Measurements from ENCODE around the gene GCDH. TPM values are rescaled to one million over a fixed set of nuclear protein-coding genes. Genes with fewer than 3 reads are reported as not detected.

The GCDH gene
- total and polyA plus RNA-seq, 2 donors (not counting 1 experiment from before 2014, with no cell fraction given), result 10.3 to 18.0 TPM

DNA sequence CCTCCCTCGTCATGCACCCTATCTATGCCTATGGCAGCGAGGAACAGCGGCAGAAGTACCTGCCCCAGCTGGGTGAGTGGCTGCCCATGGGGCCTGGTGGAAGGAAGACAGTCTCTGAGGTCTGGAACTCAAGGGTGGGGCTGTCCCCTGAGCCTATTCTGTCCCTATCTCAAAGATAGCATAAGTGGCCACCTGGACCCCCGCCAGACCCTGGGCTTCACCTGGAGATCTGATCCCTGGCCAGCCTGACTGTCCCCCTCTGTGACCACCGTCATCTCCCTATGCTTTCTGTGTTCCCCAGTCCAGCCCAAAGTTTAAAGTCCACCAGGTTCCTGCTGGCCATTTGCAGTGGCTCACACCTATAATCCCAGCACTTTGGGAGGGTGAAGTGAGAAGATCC is 2.6 kb downstream of the GCDH start:
- no peak overlapping the region for H3K9ac ChIP-seq (ENCODE audit: insufficient read depth, low read length)
- H3K4me2 ChIP-seq (ENCODE audit: extremely low read depth, insufficient read depth, low read length), result no peak overlapping the region
- no peaks in the 10 kb centered on the region for H3K9me3 ChIP-seq (ENCODE audit: control insufficient read depth, insufficient read depth, low read depth, low read length)
- no peaks in the 10 kb centered on the region for H4K20me1 ChIP-seq (ENCODE audit: control insufficient read depth, extremely low read depth, insufficient read depth, low read length)
- TF ChIP-seq EZH2 (IDR thresholded peaks at IDR 0.05; ENCODE audit: low read length, missing control alignments), result no peak
- DNase-seq (ENCODE audit: low read depth in 2 of 2), result no peak
- no peak overlapping the region for H2AFZ ChIP-seq (ENCODE audit: low read length)
- H3K27ac ChIP-seq (ENCODE audit: insufficient read depth, low read length), result no peak overlapping the region
- H3K27me3 ChIP-seq (ENCODE audit: control insufficient read depth, insufficient read depth, low read length), result no peaks in the 10 kb centered on the region
- H3K79me2 ChIP-seq (ENCODE audit: control insufficient read depth, insufficient read depth, low read length), result peaks cover 1% of the 10 kb centered on the region
- no peaks in the 10 kb centered on the region for H3K36me3 ChIP-seq (ENCODE audit: control insufficient read depth, insufficient read depth, low read length)
- H3K4me3 ChIP-seq (replicated peaks in 1 of 4; ENCODE audit: control extremely low read depth in 1 of 4, insufficient read depth in 1 of 4, low read depth in 3 of 4, low read length in 4 of 4), result no peak overlapping the region
- H3K4me1 ChIP-seq (ENCODE audit: control insufficient read depth, extremely low read depth, insufficient read depth, low read length), result peaks cover 6% of the 10 kb centered on the region

DNA sequence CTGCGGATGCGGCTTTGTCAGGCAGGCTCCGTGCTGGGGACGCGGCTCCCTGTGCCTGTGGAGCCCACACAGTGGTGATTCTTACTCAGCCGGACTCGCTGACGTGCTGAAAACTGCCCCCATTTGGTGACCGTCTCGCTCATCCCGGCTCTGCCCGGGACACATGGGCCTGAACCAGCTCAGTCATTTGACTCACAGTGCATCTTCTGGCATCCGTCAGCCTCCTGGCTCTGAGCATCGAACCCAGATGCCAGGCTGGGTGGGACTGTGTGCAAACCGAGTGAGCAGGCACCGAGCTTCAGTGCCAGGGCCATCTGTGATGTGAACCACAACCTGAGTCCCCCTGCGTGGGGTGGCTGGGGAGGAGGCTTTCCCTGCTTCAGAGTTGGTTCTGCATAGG is 5.5 kb downstream of the GCDH start:
- no peaks in the 10 kb centered on the region for H4K20me1 ChIP-seq (ENCODE audit: control insufficient read depth, extremely low read depth, insufficient read depth, low read length)
- TF ChIP-seq CTCF (conservative IDR thresholded peaks at IDR 0.05 in 1 of 2, IDR thresholded peaks at IDR 0.05 in 1 of 2; ENCODE audit: low read depth in 1 of 2, low read length in 2 of 2) (no peak), EZH2 (IDR thresholded peaks at IDR 0.05; ENCODE audit: low read length, missing control alignments) (no peak)
- peaks cover 1% of the 10 kb centered on the region for H3K79me2 ChIP-seq (ENCODE audit: control insufficient read depth, insufficient read depth, low read length)
- no peaks in the 10 kb centered on the region for H3K9me3 ChIP-seq (ENCODE audit: control insufficient read depth, insufficient read depth, low read depth, low read length)
- no peak overlapping the region for H3K9ac ChIP-seq (ENCODE audit: insufficient read depth, low read length)
- H3K27ac ChIP-seq (ENCODE audit: insufficient read depth, low read length), result no peak overlapping the region
- no peaks in the 10 kb centered on the region for H3K36me3 ChIP-seq (ENCODE audit: control insufficient read depth, insufficient read depth, low read length)
- DNase-seq (ENCODE audit: low read depth in 2 of 2), result no peak
- H3K4me2 ChIP-seq (ENCODE audit: extremely low read depth, insufficient read depth, low read length), result no peak overlapping the region
- no peaks in the 10 kb centered on the region for H3K27me3 ChIP-seq (ENCODE audit: control insufficient read depth, insufficient read depth, low read length)
- H3K4me1 ChIP-seq (ENCODE audit: control insufficient read depth, extremely low read depth, insufficient read depth, low read length), result peaks cover 3% of the 10 kb centered on the region
- H2AFZ ChIP-seq (ENCODE audit: low read length), result no peak overlapping the region
- no peak overlapping the region for H3K4me3 ChIP-seq (replicated peaks in 1 of 4; ENCODE audit: control extremely low read depth in 1 of 4, insufficient read depth in 1 of 4, low read depth in 3 of 4, low read length in 4 of 4)

DNA sequence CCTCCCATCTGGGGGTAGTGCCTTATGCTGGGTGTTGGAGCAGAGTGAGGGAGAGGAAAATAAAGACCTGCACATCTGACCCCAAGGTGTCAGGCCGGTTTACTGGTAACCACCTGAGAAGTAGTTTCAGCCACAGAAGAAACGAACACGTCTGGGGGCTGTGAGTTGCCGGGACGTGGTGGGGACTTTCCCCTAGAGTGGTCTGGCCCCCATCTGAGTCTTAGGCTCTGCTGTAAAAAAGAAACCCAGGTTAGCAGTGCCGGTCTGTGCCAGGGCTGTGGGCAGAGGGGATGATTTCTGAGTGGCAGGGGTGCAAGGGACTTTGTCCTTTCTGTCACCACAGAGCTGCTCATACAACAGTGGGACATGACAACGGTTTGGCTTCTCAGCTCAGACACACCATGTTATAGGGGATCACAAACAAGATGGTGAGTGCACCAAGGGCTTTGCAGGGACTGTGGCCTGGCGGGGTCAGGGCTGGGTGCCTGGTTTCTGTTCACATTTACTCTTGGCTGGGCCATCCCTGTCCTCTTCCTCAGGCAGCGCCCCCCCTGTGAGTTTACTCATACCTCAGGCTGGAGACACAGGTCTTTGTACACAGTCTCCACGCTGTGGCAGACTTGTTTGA is 9.0 kb downstream of the GCDH start:
- H3K4me2 ChIP-seq (ENCODE audit: extremely low read depth, insufficient read depth, low read length), result no peak overlapping the region
- H2AFZ ChIP-seq (ENCODE audit: low read length), result no peak overlapping the region
- no peaks in the 10 kb centered on the region for H3K9me3 ChIP-seq (ENCODE audit: control insufficient read depth, insufficient read depth, low read depth, low read length)
- no peaks in the 10 kb centered on the region for H3K4me1 ChIP-seq (ENCODE audit: control insufficient read depth, extremely low read depth, insufficient read depth, low read length)
- no peak overlapping the region for H3K4me3 ChIP-seq (replicated peaks in 1 of 4; ENCODE audit: control extremely low read depth in 1 of 4, insufficient read depth in 1 of 4, low read depth in 3 of 4, low read length in 4 of 4)
- H4K20me1 ChIP-seq (ENCODE audit: control insufficient read depth, extremely low read depth, insufficient read depth, low read length), result no peaks in the 10 kb centered on the region
- H3K79me2 ChIP-seq (ENCODE audit: control insufficient read depth, insufficient read depth, low read length), result no peaks in the 10 kb centered on the region
- no peak for DNase-seq (ENCODE audit: low read depth in 2 of 2)
- H3K27me3 ChIP-seq (ENCODE audit: control insufficient read depth, insufficient read depth, low read length), result no peaks in the 10 kb centered on the region
- no peak overlapping the region for H3K27ac ChIP-seq (ENCODE audit: insufficient read depth, low read length)
- H3K9ac ChIP-seq (ENCODE audit: insufficient read depth, low read length), result no peak overlapping the region
- no peaks in the 10 kb centered on the region for H3K36me3 ChIP-seq (ENCODE audit: control insufficient read depth, insufficient read depth, low read length)
- TF ChIP-seq EZH2 (IDR thresholded peaks at IDR 0.05; ENCODE audit: low read length, missing control alignments), result no peak
- no peak for TF ChIP-seq CTCF (conservative IDR thresholded peaks at IDR 0.05 in 1 of 2, IDR thresholded peaks at IDR 0.05 in 1 of 2; ENCODE audit: low read depth in 1 of 2, low read length in 2 of 2)
